GM12873 (cell line): Measurements from ENCODE around the gene SCTR.

ENCODE experiments used
- TF ChIP-seq, protein P1 (sequence below): IDR thresholded peaks from 2 replicates; pipeline ENCODE4 v1.5.1; 2012; ENCODE audit warnings: low read depth, mild to moderate bottlenecking, moderate library complexity, low read length, control low read depth; ENCODE audit not compliant: insufficient read depth; ENCODE audit errors: missing control alignments

Gene SCTR

DNA sequence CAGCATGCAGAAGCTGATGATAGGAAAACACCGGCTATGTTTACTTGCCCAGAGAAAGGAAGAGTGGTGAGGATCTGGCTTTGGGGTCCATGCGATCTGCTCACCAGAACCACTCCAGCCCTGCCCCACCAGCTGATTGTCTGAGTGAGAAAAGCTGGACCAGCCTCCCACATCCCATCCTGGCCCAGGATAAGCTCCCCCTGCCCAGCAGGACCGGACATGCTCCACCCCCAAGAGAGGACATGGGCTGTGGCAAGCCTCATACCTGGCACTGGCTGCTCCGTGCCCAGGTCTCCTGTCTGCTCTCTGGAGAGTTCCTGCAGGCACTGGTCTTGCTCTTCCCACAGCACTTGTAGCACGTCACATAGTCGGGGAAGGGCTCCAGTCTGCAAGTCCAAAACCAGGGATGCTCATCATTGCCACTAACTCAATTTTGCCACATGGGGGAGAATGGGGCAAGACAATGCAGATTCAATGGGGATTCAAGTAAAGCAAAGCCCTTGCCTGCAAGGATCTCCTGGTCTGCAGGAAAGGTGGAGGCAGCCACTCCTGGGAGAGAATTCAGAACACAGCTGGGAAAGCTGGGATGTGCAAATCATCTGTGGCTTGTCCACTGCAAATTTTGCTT, 30.0 kb downstream of the SCTR start:
- TF ChIP-seq, protein P1, sequence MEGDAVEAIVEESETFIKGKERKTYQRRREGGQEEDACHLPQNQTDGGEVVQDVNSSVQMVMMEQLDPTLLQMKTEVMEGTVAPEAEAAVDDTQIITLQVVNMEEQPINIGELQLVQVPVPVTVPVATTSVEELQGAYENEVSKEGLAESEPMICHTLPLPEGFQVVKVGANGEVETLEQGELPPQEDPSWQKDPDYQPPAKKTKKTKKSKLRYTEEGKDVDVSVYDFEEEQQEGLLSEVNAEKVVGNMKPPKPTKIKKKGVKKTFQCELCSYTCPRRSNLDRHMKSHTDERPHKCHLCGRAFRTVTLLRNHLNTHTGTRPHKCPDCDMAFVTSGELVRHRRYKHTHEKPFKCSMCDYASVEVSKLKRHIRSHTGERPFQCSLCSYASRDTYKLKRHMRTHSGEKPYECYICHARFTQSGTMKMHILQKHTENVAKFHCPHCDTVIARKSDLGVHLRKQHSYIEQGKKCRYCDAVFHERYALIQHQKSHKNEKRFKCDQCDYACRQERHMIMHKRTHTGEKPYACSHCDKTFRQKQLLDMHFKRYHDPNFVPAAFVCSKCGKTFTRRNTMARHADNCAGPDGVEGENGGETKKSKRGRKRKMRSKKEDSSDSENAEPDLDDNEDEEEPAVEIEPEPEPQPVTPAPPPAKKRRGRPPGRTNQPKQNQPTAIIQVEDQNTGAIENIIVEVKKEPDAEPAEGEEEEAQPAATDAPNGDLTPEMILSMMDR: peak; percentile 14

GRCh38 chr2:119491776-119492525, 32.3 kb downstream of the SCTR start:
- TF ChIP-seq, protein P1: no peak

DNA sequence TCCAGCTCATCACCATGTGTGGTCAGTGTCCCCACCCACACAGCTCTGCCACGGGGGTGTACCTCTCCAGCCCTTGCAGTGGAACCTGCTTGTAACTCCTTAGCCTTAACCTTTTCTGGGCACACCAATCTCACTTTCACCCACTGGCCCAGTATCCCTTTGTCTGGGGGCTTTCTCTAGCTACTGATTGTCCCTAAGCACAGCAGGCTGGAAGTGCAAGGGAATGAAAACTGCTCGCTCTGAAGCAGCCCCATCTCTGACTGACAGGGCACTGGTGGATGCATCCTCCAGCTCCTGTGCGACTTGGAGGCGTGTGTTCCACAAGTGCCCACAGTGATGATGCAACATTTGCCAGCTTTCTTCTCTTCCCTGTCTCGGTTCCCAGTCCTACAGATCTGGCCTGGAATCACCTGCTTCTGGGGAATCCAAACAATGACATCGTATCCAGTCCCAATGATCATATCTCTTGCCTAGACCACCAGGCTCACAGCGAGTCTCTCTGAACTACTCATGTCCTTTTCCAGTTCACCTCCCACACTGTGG, 33.6 kb downstream of the SCTR start:
- TF ChIP-seq, protein P1: no peak

- TF ChIP-seq, protein P1: no peak
These were observed 34.2 kb downstream of the SCTR start for GRCh38 chr2:119490106-119490505.

- TF ChIP-seq, protein P1: no peak
These were observed 34.9 kb downstream of the SCTR start for GRCh38 chr2:119489232-119489952.

DNA sequence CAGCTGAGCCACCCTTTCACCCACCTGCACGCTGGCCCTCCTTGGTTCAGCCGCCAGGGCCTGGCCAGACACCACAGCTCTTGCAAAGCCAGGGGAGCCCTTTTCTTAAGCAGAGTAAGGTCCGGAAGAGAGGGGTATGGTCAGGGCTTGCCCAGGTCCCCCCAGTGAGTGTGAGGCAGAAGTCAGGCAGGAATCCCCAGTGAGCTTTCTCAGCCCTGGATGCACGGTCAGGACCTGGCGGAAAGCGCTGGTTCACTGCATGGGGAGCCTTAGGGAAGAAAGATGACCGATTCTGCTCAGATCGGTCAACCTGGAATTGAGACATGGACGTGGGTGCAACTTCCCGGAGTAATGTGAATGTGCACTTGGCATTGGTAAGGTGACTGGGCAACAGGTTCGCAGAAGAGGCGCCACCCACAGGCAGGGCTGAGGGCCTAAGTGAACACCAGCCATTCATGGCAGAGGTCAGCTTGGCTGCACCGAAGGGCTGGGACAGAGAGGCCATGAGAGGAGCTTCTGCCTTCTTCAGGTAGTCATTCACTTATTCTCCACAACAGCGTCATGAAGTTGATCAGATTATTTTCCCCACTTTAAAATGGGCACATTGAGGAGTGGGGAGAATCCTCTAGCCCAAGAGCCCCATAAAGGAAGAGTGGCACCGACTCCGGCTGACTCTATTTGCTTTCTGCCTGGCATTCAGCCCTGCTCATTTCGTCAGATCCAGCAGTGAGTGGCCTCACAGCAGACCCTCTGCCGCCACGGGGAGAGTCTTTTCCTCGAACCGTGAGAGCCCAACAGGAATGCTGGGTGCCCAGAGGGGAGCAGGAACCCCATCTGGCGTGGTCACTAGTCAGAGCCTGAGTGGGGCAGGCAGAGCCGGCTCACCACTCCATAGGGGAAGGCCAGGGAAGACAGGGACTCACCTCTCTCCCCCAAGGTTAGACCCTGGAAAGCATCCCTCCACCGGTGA, 35.8 kb downstream of the SCTR start:
- TF ChIP-seq, protein P1: no peak
